ENCODE measurements around the gene SOX12. TPM values are rescaled to one million over a fixed set of nuclear protein-coding genes. Genes with fewer than 3 reads are reported as not detected.

SOX12 gene
- total RNA-seq, 1 donor from 2014 or later, result 12.3 TPM

DNA sequence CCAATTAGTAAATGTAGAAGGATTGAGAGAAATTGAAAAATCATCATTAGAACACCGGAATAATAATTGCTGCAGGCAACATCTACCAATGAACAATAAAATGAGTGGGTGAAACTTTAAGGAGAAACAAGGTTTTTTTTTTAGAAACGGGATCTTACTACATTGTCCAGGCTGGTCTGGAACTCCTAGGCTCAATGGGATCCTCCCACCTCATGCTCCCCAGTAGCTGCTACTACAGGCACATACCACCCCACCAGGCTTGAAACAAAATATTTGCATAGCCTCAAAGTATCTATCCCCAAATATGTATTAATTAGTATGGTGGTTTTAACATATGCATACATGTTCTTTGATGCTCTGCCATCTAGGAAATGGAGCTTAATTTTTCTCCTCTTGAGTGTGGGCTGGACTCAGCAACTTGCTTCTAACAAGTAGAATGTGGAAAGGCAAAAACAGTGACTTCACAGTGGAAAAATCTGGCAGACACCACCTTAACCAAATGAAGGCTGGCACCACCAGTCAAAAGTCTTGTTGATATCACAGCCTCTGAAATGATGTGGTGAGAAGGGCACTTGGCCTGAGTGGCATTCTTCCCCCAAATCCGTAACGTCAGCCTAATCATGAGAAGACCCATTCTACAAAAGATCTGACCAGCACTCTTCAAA lies 33.7 kb downstream of the SOX12 start:
- intact Hi-C loops (cut with micrococcal nuclease), result loop anchor here (5.0 kb wide), 1 partner anchor 118 kb away; no protein-coding TSS in a partner anchor
- Histone ChIP-seq H3K36me3 (no peaks in the 10 kb centered on the region), H3K4me3 (no peak overlapping the region), H3K27me3 (ENCODE audit: low read depth) (no peaks in the 10 kb centered on the region), H3K4me1 (peaks cover 14% of the 10 kb centered on the region), H3K9me3 (replicated peaks) (no peaks in the 10 kb centered on the region), H3K27ac (replicated peaks) (no peak overlapping the region)
- TF ChIP-seq, protein P1, sequence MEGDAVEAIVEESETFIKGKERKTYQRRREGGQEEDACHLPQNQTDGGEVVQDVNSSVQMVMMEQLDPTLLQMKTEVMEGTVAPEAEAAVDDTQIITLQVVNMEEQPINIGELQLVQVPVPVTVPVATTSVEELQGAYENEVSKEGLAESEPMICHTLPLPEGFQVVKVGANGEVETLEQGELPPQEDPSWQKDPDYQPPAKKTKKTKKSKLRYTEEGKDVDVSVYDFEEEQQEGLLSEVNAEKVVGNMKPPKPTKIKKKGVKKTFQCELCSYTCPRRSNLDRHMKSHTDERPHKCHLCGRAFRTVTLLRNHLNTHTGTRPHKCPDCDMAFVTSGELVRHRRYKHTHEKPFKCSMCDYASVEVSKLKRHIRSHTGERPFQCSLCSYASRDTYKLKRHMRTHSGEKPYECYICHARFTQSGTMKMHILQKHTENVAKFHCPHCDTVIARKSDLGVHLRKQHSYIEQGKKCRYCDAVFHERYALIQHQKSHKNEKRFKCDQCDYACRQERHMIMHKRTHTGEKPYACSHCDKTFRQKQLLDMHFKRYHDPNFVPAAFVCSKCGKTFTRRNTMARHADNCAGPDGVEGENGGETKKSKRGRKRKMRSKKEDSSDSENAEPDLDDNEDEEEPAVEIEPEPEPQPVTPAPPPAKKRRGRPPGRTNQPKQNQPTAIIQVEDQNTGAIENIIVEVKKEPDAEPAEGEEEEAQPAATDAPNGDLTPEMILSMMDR (IDR thresholded peaks at IDR 0.05; ENCODE audit: borderline replicate concordance), result no peak
- DNase-seq, result no peak

DNA sequence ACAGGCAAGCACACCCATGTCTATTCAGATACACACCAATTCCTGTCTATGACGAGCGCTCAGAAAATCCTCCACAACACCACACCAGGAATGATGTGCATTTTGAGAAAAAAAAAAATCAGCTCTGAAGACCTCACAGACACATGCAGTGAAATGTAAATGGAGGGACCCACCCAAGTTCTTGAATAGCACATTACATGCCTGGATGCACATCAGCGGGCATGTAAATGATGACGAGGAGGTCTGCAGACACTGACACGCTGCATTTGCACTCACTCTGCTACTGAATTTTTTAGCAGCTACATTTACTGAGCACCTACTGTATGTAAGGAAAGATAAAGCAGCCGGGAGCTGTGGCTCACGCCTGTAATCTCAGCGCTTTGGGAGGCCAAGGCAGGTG lies 36.2 kb downstream of the SOX12 start:
- no peaks in the 10 kb centered on the region for H3K9me3 ChIP-seq (replicated peaks)
- TF ChIP-seq, protein P1 (IDR thresholded peaks at IDR 0.05; ENCODE audit: borderline replicate concordance), result no peak
- H3K4me3 ChIP-seq, result no peak overlapping the region
- H3K27ac ChIP-seq (replicated peaks), result no peak overlapping the region
- intact Hi-C loops (cut with micrococcal nuclease), result no loop called here
- H3K36me3 ChIP-seq, result no peaks in the 10 kb centered on the region
- no peak for DNase-seq
- peaks cover 8% of the 10 kb centered on the region for H3K4me1 ChIP-seq
- H3K27me3 ChIP-seq (ENCODE audit: low read depth), result no peaks in the 10 kb centered on the region

DNA sequence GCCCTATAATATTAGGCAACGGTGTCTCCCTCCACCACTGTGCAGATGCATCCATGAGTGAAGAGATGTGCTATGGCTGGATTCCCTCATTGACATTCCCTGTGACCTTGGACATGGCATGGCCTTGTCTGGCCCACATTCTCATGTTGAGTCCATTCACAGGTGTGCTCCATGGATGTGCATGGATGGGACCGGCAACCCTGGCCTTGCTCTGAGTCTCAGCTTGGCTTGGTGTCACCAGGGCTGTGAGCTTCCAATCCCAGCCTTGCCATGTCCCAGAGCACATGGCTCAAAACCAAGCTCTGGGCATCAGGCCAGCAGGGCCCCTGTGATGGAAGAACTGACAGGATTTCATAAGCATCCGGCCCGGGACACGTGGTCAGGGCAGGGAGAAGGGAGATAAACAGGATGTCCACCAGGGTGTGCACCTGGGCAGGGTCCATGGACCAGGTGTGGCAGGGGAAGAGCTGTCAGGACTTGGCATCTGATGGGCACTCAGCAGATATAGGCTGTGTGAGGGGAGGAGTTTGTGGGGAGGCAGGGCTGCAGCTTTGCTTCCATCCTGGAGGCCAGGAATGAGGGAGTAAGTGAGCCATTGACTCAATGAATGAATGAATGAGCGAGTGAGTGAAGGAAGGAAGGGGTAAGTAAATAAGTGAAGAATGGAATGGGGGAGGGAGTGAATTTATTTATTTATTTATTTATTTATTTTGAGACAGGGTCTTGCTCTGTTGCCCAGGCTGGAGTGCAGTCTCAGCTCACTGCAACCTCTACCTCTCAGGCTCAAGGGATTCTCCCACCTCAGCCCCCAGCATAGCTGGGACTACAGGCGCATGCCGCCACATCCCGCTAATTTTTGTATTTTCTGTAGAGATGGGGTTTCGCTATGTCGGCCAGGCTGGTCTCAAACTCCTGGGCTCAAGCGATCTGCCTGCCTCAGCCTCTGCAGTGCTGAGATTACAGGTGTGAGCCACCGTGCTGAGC lies 37.2 kb downstream of the SOX12 start:
- Histone ChIP-seq H3K4me1 (peaks cover 8% of the 10 kb centered on the region), H3K9me3 (replicated peaks) (no peaks in the 10 kb centered on the region), H3K36me3 (no peaks in the 10 kb centered on the region), H3K27ac (replicated peaks) (no peak overlapping the region), H3K4me3 (no peak overlapping the region), H3K27me3 (ENCODE audit: low read depth) (no peaks in the 10 kb centered on the region)
- peak; percentile 86 for DNase-seq
- TF ChIP-seq, protein P1 (IDR thresholded peaks at IDR 0.05; ENCODE audit: borderline replicate concordance), result peak; percentile 52
- intact Hi-C loops (cut with micrococcal nuclease), result no loop called here

DNA sequence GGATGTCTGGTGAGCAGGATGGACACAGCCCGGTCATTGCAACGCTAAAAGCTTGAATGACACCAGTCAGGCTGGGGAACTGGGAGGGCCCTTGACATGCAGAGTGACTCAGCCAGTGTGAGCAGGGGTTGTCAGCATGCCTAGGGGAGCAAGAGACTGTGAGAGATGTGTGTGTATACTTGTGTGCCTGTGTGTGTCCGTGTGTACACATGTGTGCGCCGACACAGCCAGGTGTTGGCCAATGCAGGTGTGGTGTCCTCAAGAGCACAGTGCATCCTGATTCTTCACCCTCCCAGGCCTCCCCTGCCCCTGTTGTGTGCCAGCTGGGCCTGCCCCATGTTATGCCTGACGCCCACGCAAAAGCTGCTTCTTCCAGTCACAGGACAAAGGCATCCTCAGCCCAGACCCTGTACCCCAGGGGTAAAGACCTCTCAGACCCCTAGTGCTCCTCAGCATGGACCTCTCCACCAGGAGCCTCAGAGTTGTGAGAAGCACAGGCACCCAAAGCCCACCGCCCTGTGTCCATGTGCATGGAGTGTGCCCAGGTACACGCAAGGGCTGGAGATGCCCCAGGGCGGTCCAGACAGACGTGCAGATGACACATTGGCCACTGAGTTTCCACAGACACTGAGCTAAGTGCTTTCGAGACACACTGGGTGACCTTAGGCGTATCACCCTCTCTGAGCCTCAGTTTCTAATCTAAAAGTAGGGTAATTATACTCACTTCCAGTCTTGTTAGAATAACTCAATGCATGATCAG lies 38.1 kb downstream of the SOX12 start:
- DNase-seq, result no peak
- no peak overlapping the region for H3K4me3 ChIP-seq
- intact Hi-C loops (cut with micrococcal nuclease), result no loop called here
- H3K36me3 ChIP-seq, result no peaks in the 10 kb centered on the region
- H3K4me1 ChIP-seq, result peaks cover 8% of the 10 kb centered on the region
- no peaks in the 10 kb centered on the region for H3K27me3 ChIP-seq (ENCODE audit: low read depth)
- TF ChIP-seq, protein P1 (IDR thresholded peaks at IDR 0.05; ENCODE audit: borderline replicate concordance), result no peak
- no peaks in the 10 kb centered on the region for H3K9me3 ChIP-seq (replicated peaks)
- no peak overlapping the region for H3K27ac ChIP-seq (replicated peaks)
